WTC11 (cell line): ENCODE data around the gene ADGRL3.

Source experiments
- AFF4 ChIP-seq: sonication (generic); formaldehyde crosslinking; IDR thresholded peaks from 2 replicates; pipeline ENCODE4 v1.8.1; 2023; ENCODE audit warnings: mild to moderate bottlenecking, missing genetic modification reagents, borderline replicate concordance
- ATF6 ChIP-seq: sonication (generic); formaldehyde crosslinking; IDR thresholded peaks from 2 replicates; pipeline ENCODE4 v1.8.1; 2023; ENCODE audit warnings: mild to moderate bottlenecking, missing genetic modification reagents
- CDX4 ChIP-seq: fragments of 250-450 bp; sonication (Bioruptor Pico); IDR thresholded peaks from 2 replicates; pipeline ENCODE4 v1.9.0; 2021; ENCODE audit warnings: moderate library complexity, mild to moderate bottlenecking, inconsistent platforms, borderline replicate concordance
- CREM ChIP-seq: sonication (generic); formaldehyde crosslinking; IDR thresholded peaks from 2 replicates; pipeline ENCODE4 v1.8.1; 2022; ENCODE audit warnings: mild to moderate bottlenecking, missing genetic modification reagents, moderate library complexity
- CTCF ChIP-seq: fragments of 200-600 bp; IDR thresholded peaks from 2 replicates; pipeline ENCODE4 v1.8.0; 2022; ENCODE audit warnings: antibody characterized with exemption
- FOXK1 ChIP-seq: sonication (generic); formaldehyde crosslinking; IDR thresholded peaks from 2 replicates; pipeline ENCODE4 v1.8.0; 2022; ENCODE audit warnings: mild to moderate bottlenecking, moderate library complexity, missing genetic modification reagents
- GABPB1 ChIP-seq: sonication (generic); formaldehyde crosslinking; IDR thresholded peaks from 2 replicates; pipeline ENCODE4 v1.8.1; 2023; ENCODE audit warnings: mild to moderate bottlenecking, missing genetic modification reagents
- MAX ChIP-seq: sonication (generic); formaldehyde crosslinking; IDR thresholded peaks from 2 replicates; pipeline ENCODE4 v1.8.0; 2022; ENCODE audit warnings: mild to moderate bottlenecking, missing genetic modification reagents
- NFATC4 ChIP-seq: fragments of 250-450 bp; sonication (Bioruptor Pico); IDR thresholded peaks from 2 replicates; pipeline ENCODE4 v1.9.0; 2021; ENCODE audit warnings: mild to moderate bottlenecking
- SMAD3 ChIP-seq: sonication (generic); formaldehyde crosslinking; IDR thresholded peaks from 2 replicates; pipeline ENCODE4 v1.8.0; 2022; ENCODE audit warnings: missing genetic modification reagents, mild to moderate bottlenecking, borderline replicate concordance
- SMAD4 ChIP-seq: sonication (generic); formaldehyde crosslinking; IDR thresholded peaks from 2 replicates; pipeline ENCODE4 v1.8.0; 2022; ENCODE audit warnings: mild to moderate bottlenecking, missing genetic modification reagents
- SP1 ChIP-seq: sonication (generic); formaldehyde crosslinking; conservative IDR thresholded peaks from 2 replicates; pipeline ENCODE4 v1.8.1; 2022; ENCODE audit warnings: missing genetic modification reagents
- USF2 ChIP-seq: sonication (generic); formaldehyde crosslinking; IDR thresholded peaks from 2 replicates; pipeline ENCODE4 v1.8.1; 2023; ENCODE audit warnings: mild to moderate bottlenecking, missing genetic modification reagents, moderate library complexity
- ZNF138 ChIP-seq: sonication (generic); formaldehyde crosslinking; conservative IDR thresholded peaks from 2 replicates; pipeline ENCODE4 v1.8.1; 2022; ENCODE audit warnings: mild to moderate bottlenecking, moderate library complexity, missing genetic modification reagents

- TF ChIP-seq SMAD3 (CRISPR knock-in tag) (no peak), SMAD4 (CRISPR knock-in tag) (no peak), CTCF (no peak), ZNF138 (CRISPR knock-in tag) (no peak), ATF6 (CRISPR knock-in tag) (no peak), NFATC4 (CRISPR knock-in tag) (no peak), AFF4 (no peak), CREM (CRISPR knock-in tag) (no peak), USF2 (CRISPR knock-in tag) (no peak), CDX4 (no peak), FOXK1 (CRISPR knock-in tag) (no peak), MAX (CRISPR knock-in tag) (no peak), SP1 (CRISPR knock-in tag) (no peak), GABPB1 (CRISPR knock-in tag) (no peak)
Measured at GRCh38 chr4:61553557-61554125, 353.5 kb downstream of the ADGRL3 start.
